Activated CD8-positive, alpha-beta memory T cell treated with anti-CD3 and anti-CD28 coated beads, Interleukin-2, amount 50 U/mL, for 1 hour (primary cell): Measurements from ENCODE around the gene ANXA7.
"Not testable (repeated sequence)": the region's sequence is repeated elsewhere in the genome, so short reads cannot be mapped to it uniquely, and the experiment has no call there.

Source experiments
- DNase-seq: peaks from one replicate; pipeline ENCODE4 v3.0.0-alpha.2; 2020; ENCODE audit errors: extremely low read depth

Gene ANXA7

DNA sequence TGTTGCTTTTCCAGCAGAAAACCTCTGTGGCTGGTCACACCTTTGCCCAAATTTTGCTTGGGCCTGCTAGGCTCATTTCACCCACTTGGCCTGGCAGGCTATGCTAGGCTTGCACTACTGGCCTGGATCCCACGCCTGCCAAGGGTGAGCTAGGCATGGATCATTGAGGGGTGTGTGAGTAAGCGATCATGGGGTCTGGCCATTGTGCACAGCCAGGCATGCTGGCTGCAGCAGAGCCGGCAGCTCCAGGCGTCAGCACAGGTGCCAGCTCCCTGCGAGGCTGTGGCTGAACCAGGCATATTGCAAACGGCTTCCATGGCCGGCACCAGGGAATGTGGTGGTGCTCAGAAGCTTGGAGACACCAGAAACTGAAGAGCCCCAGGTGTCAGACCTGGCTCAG, 74.4 kb downstream of the ANXA7 start:
- no peak for DNase-seq

DNA sequence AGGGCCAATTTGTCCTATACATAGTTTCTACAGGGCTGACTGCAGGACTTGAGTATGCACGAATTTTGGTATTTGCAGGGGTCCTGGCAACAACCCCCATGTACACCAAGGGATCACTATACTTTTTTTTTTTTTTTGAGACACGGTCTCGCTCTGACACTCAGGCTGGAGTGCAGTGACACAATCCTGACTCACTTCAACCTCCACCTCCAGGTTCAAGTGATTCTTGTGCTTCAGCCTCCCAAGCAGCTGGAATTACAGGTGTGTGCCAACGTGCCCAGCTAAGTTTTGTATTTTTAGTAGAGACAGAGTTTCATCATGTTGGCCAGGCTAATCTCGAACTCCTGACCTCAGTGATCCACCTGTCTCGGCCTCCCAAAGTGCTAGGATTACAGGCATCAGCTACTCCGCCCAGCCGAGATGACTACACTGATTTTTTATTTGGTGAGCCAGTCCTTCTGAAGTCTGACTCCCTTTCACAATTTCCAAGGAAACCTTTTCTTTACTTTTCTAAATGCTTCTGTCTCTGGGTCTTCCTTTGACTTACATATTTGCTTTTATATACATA, 75.0 kb downstream of the ANXA7 start:
- DNase-seq, result no peak

DNA sequence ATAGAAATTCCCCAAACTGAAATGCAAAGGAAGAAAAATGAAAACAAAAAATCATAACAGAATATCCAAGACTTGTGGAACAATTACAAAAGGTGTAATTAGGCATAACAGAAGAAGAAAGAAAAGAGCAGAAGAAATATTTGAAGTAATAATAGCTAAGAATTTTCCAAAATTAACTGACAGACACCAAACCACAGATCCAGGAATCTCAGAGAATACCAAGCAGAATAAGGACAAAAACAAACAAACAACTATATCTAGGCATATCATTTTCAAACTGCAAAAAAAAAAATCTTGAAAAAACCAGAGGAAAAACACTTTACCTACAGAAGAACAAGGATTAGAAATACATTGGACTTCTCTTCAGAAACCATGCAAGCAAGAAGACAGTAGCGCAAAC, 80.7 kb downstream of the ANXA7 start:
- DNase-seq, result no peak

DNA sequence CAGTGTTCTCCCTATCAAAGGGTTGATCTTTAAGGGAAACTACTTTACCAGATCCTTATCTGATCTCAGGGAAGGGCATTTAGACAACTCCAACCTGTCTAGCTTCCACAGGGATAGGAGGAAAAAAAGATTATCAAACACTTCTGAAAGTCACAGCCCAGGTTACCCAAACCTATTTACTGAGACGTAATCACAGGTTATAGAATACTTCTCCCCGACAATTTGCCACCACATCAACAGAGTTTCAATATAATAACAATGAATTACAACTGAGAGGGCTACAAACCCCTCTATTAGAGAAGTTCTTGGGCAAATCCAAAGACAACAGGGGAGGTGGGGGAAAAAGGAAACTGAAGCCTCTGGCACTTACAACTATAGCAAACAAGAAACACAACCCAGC, 81.5 kb downstream of the ANXA7 start:
- DNase-seq, result no peak

DNA sequence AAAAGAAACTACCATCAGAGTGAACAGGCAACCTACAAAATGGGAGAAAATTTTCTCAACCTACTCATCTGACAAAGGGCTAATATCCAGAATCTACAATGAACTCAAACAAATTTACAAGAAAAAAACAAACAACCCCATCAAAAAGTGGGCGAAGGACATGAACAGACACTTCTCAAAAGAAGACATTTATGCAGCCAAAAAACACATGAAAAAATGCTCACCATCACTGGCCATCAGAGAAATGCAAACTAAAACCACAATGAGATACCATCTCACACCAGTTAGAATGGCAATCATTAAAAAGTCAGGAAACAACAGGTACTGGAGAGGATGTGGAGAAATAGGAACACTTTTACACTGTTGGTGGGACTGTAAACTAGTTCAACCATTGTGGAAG, 85.3 kb downstream of the ANXA7 start:
- DNase-seq, result not testable (repeated sequence)

DNA sequence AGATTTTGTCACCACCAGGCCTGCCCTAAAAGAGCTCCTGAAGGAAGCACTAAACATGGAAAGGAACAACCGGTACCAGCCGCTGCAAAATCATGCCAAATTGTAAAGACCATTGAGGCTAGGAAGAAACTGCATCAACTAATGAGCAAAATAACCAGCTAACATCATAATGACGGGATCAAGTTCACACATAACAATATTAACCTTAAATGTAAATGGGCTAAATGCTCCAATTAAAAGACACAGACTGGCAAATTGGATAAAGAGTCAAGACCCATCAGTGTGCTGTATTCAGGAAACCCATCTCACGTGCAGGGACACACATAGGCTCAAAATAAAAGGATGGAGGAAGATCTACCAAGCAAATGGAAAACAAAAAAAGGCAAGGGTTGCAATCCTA, 88.6 kb downstream of the ANXA7 start:
- DNase-seq, result not testable (repeated sequence)
